IMR-90 (cell line): ENCODE results near the gene TAF4. TPM values are rescaled to one million over a fixed set of nuclear protein-coding genes. Genes with fewer than 3 reads are reported as not detected.

Experiments
- ATAC-seq: fragments of 200-7000 bp; cut with Tn5 transposase; 2 replicates; pipeline ENCODE4 v1.9.1; 2020; ENCODE audit warnings: low read depth, mild to moderate bottlenecking, moderate library complexity
- Bru-seq: library from RNA; stranded (reverse); fragments of 400-500 nt; gene quantifications from one replicate; lab custom pipeline; 2021; lab: Mats Ljungman, UMichigan
- BruChase-seq, 2 experiments: library from RNA; stranded (reverse); fragments of 400-500 nt; gene quantifications; one replicate each; lab custom pipeline; 2021; lab: Mats Ljungman, UMichigan
- BruUV-seq: library from RNA; stranded (reverse); fragments of 400-500 nt; replicated peaks from 2 replicates; lab custom pipeline; 2021; lab: Mats Ljungman, UMichigan
- CTCF ChIA-PET: fragments of 300-600 bp; formaldehyde crosslinking; extraction: SDS; loops from one replicate; lab custom pipeline; 2021; ENCODE audit warnings: antibody characterized with exemption; lab: Yijun Ruan, JAX
- POLR2A ChIA-PET: fragments of 300-600 bp; sonication (Branson Sonifier 250); formaldehyde crosslinking; loops from one replicate; lab custom pipeline; 2022; ENCODE audit warnings: antibody characterized with exemption; ENCODE audit not compliant: unreplicated experiment; lab: Charles Lee
- DNase-seq: peaks from one replicate; pipeline ENCODE4 v3.0.0; 2013
- H2AFZ ChIP-seq: replicated peaks from 2 replicates; pipeline ENCODE3; 2013; ENCODE audit warnings: low read length, mild to moderate bottlenecking; ENCODE audit not compliant: poor library complexity
- H2AK5ac ChIP-seq: 2 replicates; pipeline ENCODE4 v1.6.1; 2013; ENCODE audit warnings: low read depth, low read length, inconsistent platforms
- H2AK9ac ChIP-seq: replicated peaks from 2 replicates; pipeline ENCODE3; 2013; ENCODE audit warnings: mild to moderate bottlenecking, low read depth, low read length, moderate library complexity; ENCODE audit not compliant: poor library complexity
- H2BK120ac ChIP-seq: 2 replicates; pipeline ENCODE4 v1.6.1; 2013; ENCODE audit warnings: low read depth, low read length, inconsistent platforms
- H2BK15ac ChIP-seq: 3 replicates; pipeline ENCODE4 v1.6.1; 2013; ENCODE audit warnings: low read depth, low read length, inconsistent platforms
- H2BK20ac ChIP-seq: 2 replicates; pipeline ENCODE4 v1.6.1; 2013; ENCODE audit warnings: low read depth, mild to moderate bottlenecking, inconsistent platforms, low read length, moderate library complexity
- H2BK5ac ChIP-seq: 2 replicates; pipeline ENCODE4 v1.6.1; 2013; ENCODE audit warnings: mild to moderate bottlenecking, low read depth, low read length, inconsistent platforms; ENCODE audit not compliant: poor library complexity, severe bottlenecking
- H3K14ac ChIP-seq: replicated peaks from 2 replicates; pipeline ENCODE4 v1.6.1; 2013; ENCODE audit warnings: low read depth, low read length, inconsistent platforms
- H3K18ac ChIP-seq: 2 replicates; pipeline ENCODE4 v1.6.1; 2013; ENCODE audit warnings: low read depth, low read length, control low read depth
- H3K23ac ChIP-seq: 2 replicates; pipeline ENCODE4 v1.6.1; 2013; ENCODE audit warnings: low read depth, low read length, inconsistent platforms
- H3K27ac ChIP-seq: 2 replicates; pipeline ENCODE4 v1.5.1; 2013; ENCODE audit warnings: mild to moderate bottlenecking, control low read depth, low read length; ENCODE audit not compliant: insufficient read depth
- H3K27me3 ChIP-seq: 2 replicates; pipeline ENCODE4 v1.6.1; 2013; ENCODE audit warnings: low read length; ENCODE audit not compliant: control insufficient read depth, insufficient read depth
- H3K36me3 ChIP-seq: 2 replicates; pipeline ENCODE4 v1.6.1; 2013; ENCODE audit warnings: low read length, mixed read lengths; ENCODE audit not compliant: control insufficient read depth, insufficient read depth
- H3K4ac ChIP-seq: 2 replicates; pipeline ENCODE4 v1.6.1; 2013; ENCODE audit warnings: low read depth, low read length, inconsistent platforms
- H3K4me1 ChIP-seq: 2 replicates; pipeline ENCODE4 v1.6.1; 2013; ENCODE audit warnings: low read length, mixed read lengths; ENCODE audit not compliant: control insufficient read depth, insufficient read depth
- H3K4me2 ChIP-seq: 2 replicates; pipeline ENCODE4 v1.6.1; 2013; ENCODE audit warnings: low read depth, mild to moderate bottlenecking, control low read depth, low read length, moderate library complexity
- H3K4me3 ChIP-seq: 2 replicates; pipeline ENCODE4 v1.5.1; 2013; ENCODE audit warnings: low read depth, mild to moderate bottlenecking, control low read depth, low read length, moderate library complexity; ENCODE audit not compliant: insufficient read depth
- H3K56ac ChIP-seq: 2 replicates; pipeline ENCODE4 v1.6.1; 2013; ENCODE audit warnings: low read length, inconsistent platforms; ENCODE audit not compliant: insufficient read depth; ENCODE audit errors: extremely low read depth
- H3K79me1 ChIP-seq, 2 experiments: 2 replicates each; pipeline ENCODE4 v1.6.1; 2013; ENCODE audit warnings: low read length in 2 of 2, inconsistent platforms in 1 of 2, low read depth in 1 of 2
- H3K9ac ChIP-seq: 2 replicates; pipeline ENCODE4 v1.6.1; 2013; ENCODE audit warnings: low read depth, low read length, control low read depth
- H3K9me1 ChIP-seq: 2 replicates; pipeline ENCODE4 v1.6.1; 2013; ENCODE audit warnings: low read length, inconsistent platforms; ENCODE audit not compliant: insufficient read depth
- H3K9me3 ChIP-seq: 2 replicates; pipeline ENCODE4 v1.6.1; 2013; ENCODE audit warnings: low read length; ENCODE audit not compliant: control insufficient read depth, insufficient read depth
- H4K20me1 ChIP-seq: 2 replicates; pipeline ENCODE4 v1.6.1; 2013; ENCODE audit warnings: low read length, inconsistent platforms; ENCODE audit not compliant: insufficient read depth
- H4K5ac ChIP-seq: 2 replicates; pipeline ENCODE4 v1.6.1; 2013; ENCODE audit warnings: mild to moderate bottlenecking, low read depth, low read length, control low read depth
- H4K8ac ChIP-seq, 2 experiments: 2 replicates each; pipeline ENCODE4 v1.6.1; 2013; ENCODE audit warnings: low read depth in 2 of 2, low read length in 2 of 2, control low read depth in 1 of 2, inconsistent platforms in 1 of 2
- H4K91ac ChIP-seq: 2 replicates; pipeline ENCODE4 v1.6.1; 2013; ENCODE audit warnings: low read depth, low read length, inconsistent platforms; ENCODE audit not compliant: insufficient read depth
- CTCF ChIP-seq: conservative IDR thresholded peaks from 2 replicates; pipeline ENCODE4 v1.5.1; 2012; ENCODE audit warnings: mild to moderate bottlenecking, low read depth, low read length, improper control_type of control experiment
- MAZ ChIP-seq: IDR thresholded peaks from 2 replicates; pipeline ENCODE4 v1.6.1; 2012; ENCODE audit warnings: low read depth, mild to moderate bottlenecking, low read length, improper control_type of control experiment, moderate library complexity, borderline replicate concordance
- POLR2A ChIP-seq: IDR thresholded peaks from 2 replicates; pipeline ENCODE4 v1.6.1; 2012; ENCODE audit warnings: mild to moderate bottlenecking, low read depth, low read length
- WGBS, 2 experiments: methylation state at CpG; one replicate each; pipeline versions ENCODE4 v1.1.5 to v1.1.7; 2013; ENCODE audit warnings: missing lambda C conversion rate in 2 of 2; ENCODE audit not compliant: insufficient read length in 1 of 2; ENCODE audit errors: extremely low coverage in 2 of 2; 5-methylcytosine and 5-hydroxymethylcytosine counted together
- dilution Hi-C: fragments of 300-500 bp; cut with HindIII; formaldehyde crosslinking; loops from one replicate; pipeline ENCODE4 v1.14.3; 2018; ENCODE audit warnings: low sequenced_read_pairs; ENCODE audit not compliant: unreplicated experiment
- in situ Hi-C: fragments of 300-500 bp; cut with MboI; formaldehyde crosslinking; loops from 3 replicates; pipeline ENCODE4 v1.14.3; 2019; ENCODE audit warnings: low sequenced_read_pairs, inconsistent platforms, mixed read lengths
- intact Hi-C: fragments of 100-400 bp; cut with micrococcal nuclease; formaldehyde crosslinking; loops from 2 replicates; pipeline ENCODE4 v1.10.0; 2022
- long read RNA-seq: library from polyadenylated mRNA; unstranded; transcript quantifications from one replicate; pipeline ENCODE4 v2.0.0, GENCODE V29; 2021; ENCODE audit not compliant: unreplicated experiment
- polyA plus RNA-seq, 3 experiments: library from polyadenylated mRNA; depleted of rRNA; stranded (reverse); fragments of >200 nt; gene quantifications; 2 replicates each; pipeline ENCODE4 v1.2.3, GENCODE V29; 2012; ENCODE audit warnings: low replicate concordance in 1 of 3
- total RNA-seq: library from RNA; depleted of rRNA; stranded (reverse); fragments of >200 nt; gene quantifications from 2 replicates; pipeline ENCODE4 v1.2.3, GENCODE V29; 2012; rRNA removed

The TAF4 gene
- total RNA-seq: 1.4 and 1.7 TPM in 2 replicates
- 4.9 and 5.1 TPM in 2 replicates for polyA plus RNA-seq (2012; rRNA removed)
- polyA plus RNA-seq (2012; cell fraction: cytosol; rRNA removed): 4.7 and 9.8 TPM in 2 replicates
- polyA plus RNA-seq (2012; cell fraction: nucleus; rRNA removed; ENCODE audit: low replicate concordance): 15.8 and 40.0 TPM in 2 replicates
- percentile 68 among the genes with signal in this experiment for Bru-seq, nascent RNA
- percentile 75 among the genes with signal in this experiment for BruChase-seq, experiment 1, labeled RNA remaining after a 6-hour chase
- percentile 77 among the genes with signal in this experiment for BruChase-seq, experiment 2, labeled RNA remaining after a 2-hour chase
- long read RNA-seq, partial matches to known transcripts: 3 of 3 reads
- long read RNA-seq, other reads (novel, unspliced or antisense): 0 of 3 reads

- peak within 1 kb of the TSS; percentile 89 for H3K9ac ChIP-seq
- intact Hi-C loops (no loop called here), dilution Hi-C loops (no loop called here), in situ Hi-C loops (no loop called here)
- no peak within 1 kb of the TSS; the same call in 1 of the 2 replicates for H4K91ac ChIP-seq
- no peak within 1 kb of the TSS for H2AK5ac ChIP-seq
- no peaks in the 10 kb centered on the region; the same call in none of the 2 replicates for H3K9me1 ChIP-seq
- H4K8ac ChIP-seq: peak within 1 kb of the TSS; percentile 75 to 80
- ATAC-seq: peak; percentile 81
- peak within 1 kb of the TSS; percentile 76 for H3K4ac ChIP-seq
- H3K27me3 ChIP-seq: no peaks in the 10 kb centered on the region
- peak within 1 kb of the TSS; percentile 6; the same call in 1 of the 2 replicates for H3K18ac ChIP-seq
- no peak for TF ChIP-seq CTCF
- TF ChIP-seq MAZ: peak; percentile 54; the same call in 1 of the 2 replicates
- peak; percentile 98 for TF ChIP-seq POLR2A
- H3K27ac ChIP-seq: peak within 1 kb of the TSS; percentile 85
- peak within 1 kb of the TSS; percentile 96 for H3K4me2 ChIP-seq
- peak within 1 kb of the TSS; percentile 100 for H3K4me3 ChIP-seq
- peak within 1 kb of the TSS; percentile 98 for H2AFZ ChIP-seq
- peak within 1 kb of the TSS; percentile 68 for H3K14ac ChIP-seq
- ChIA-PET CTCF (no interaction called here), POLR2A (interaction anchor here (0.6 kb wide), 1 partner anchor 37 kb away, joined by 3 read pairs; no protein-coding TSS in a partner anchor)
- H2AK9ac ChIP-seq: peak within 1 kb of the TSS; percentile 75
- peak; percentile 60 for DNase-seq
- peaks cover 20 to 44% of the 10 kb centered on the region in 2 experiments for H3K79me1 ChIP-seq
- H3K9me3 ChIP-seq: no peaks in the 10 kb centered on the region
- H2BK120ac ChIP-seq: no peak within 1 kb of the TSS
- peak within 1 kb of the TSS; percentile 64 for H4K5ac ChIP-seq
- peak within 1 kb of the TSS; percentile 75 for H2BK5ac ChIP-seq
- peak within 1 kb of the TSS; percentile 58 for H3K23ac ChIP-seq
- WGBS, 2 experiments: 1% methylated on average over 42 of the region's 116 CpGs; no CpG with 5 or more reads in 1 of the 2 experiments
- H4K20me1 ChIP-seq: peaks cover 31% of the 10 kb centered on the region
- H3K36me3 ChIP-seq: 0 out of 2 replicates have a peak, but pooled peaks cover 1% of the 10 kb centered on the region
- H3K56ac ChIP-seq: peak within 1 kb of the TSS; percentile 5; the same call in 1 of the 2 replicates
- peaks cover 16% of the 10 kb centered on the region for H3K4me1 ChIP-seq
- 0 out of 3 replicates have a peak within 1 kb of the TSS, but pooled peaks have one; percentile 8 for H2BK15ac ChIP-seq
- no peak within 1 kb of the TSS for H2BK20ac ChIP-seq
- BruUV-seq: no TSS peak
Measured at GRCh38 chr20:62065674-62066338, at the start of gene TAF4. TSS of gene TAF4 (minus strand) at chr20:62065881. CDS start at chr20:62065810, 71 bp downstream.
